ENCODE results near the gene STK11.

Gene STK11

DNA sequence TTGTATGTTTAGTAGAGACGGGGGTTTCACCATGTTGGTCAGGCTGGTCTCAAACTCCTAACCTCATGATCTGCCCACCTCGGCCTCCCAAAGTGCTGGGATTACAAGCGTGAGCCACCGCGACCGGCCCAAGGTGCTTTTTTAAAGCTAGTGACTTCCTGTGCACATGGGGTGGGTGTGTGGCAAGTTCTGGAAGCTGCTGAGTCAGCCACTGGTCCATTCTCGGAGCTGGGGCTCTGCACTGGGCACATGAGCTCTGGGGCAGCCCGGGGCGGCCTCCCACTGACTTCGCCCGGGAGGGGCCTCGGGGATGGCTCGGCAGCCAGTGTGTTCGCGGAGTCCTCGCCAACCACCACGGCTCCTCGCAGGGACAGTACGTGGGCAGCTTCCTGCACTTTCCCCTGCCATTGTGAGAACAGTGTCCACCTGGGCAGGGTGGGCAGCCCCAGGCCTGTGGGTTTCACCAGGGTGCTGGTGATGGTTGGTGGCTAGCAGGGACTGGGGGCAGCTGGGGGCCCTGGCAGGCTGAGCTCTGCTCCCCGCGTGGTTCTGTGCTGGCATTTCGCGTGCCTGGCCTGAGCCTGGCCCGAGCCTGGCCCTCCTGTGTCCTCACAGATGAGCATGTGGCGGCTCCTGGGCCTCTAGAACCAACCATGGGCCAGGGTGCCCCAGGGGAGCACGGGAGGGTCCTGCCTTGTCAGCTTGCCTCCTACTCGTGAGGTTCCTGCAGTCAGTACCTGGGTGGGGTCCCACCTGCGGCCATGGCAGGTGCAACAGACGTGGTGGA lies 20.1 kb downstream of the STK11 start:
- no peak for DNase-seq (ENCODE audit: low read depth in 2 of 2)

DNA sequence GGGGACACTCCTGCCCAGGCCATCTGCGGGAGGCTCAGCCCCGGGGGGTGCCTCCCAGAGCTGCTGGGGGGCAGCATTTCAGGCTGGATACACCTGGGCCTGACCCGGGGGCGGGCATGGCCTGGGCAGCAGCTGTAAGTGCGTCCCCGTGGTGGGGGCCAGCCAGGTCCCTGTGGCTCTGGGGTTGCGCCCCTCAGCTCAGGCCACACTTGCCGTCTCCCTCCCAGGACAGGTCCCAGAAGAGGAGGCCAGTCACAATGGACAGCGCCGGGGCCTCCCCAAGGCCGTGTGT lies 20.6 kb downstream of the STK11 start:
- DNase-seq (ENCODE audit: low read depth in 2 of 2) = no peak

DNA sequence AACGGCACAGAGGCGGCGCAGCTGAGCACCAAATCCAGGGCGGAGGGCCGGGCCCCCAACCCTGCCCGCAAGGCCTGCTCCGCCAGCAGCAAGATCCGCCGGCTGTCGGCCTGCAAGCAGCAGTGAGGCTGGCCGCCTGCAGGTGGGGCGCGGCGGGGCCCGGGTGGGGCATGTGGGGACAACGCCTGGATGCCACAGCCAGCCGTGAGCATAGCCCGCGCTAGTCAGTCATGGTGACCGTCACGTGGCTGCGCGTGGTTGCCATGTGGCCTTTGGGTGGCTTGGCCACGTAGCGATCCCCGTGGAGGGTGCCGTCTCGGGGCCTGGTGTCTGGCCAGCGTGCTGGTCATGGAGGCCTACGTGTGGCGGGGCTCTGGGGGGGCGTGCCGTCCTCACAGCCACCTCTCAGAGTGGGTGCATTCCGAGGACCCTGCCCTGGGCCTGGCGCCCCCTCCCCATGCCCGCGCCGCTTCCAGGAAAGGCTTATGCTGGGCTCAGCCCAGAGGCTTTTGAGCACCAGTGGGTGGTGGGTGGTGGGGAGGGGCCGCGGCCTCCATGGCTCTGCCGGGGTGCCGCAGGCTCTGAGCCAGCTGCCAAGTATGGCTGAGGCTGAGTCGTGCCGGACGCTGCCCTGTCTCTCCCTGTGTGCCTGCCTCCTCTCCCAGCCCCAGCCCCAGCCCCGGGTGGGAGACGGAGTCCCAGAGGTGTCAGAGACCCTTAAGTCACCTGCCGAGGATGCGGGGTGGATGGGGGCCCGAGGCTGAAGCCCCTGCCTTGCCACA lies 21.1 kb downstream of the STK11 start:
- no peak for DNase-seq (ENCODE audit: low read depth in 2 of 2)

DNA sequence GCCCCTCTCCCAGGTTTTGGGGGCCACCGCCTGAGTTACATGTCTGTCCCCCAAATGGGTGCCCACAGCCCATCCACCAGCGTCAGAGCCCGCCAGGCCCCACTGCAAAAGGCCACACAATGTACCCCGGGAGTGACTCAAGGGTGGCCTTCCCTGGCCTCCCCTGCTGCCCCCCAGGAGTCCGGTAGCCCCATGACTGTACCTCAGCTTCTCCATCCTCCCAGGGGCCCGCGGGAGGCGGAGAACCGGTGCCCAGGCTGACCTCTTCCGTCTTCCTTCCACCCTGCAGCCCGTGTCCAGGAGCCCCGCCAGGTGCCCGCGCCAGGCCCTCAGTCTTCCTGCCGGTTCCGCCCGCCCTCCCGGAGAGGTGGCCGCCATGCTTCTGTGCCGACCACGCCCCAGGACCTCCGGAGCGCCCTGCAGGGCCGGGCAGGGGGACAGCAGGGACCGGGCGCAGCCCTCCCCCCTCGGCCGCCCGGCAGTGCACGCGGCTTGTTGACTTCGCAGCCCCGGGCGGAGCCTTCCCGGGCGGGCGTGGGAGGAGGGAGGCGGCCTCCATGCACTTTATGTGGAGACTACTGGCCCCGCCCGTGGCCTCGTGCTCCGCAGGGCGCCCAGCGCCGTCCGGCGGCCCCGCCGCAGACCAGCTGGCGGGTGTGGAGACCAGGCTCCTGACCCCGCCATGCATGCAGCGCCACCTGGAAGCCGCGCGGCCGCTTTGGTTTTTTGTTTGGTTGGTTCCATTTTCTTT lies 21.9 kb downstream of the STK11 start:
- no peak for DNase-seq (ENCODE audit: low read depth in 2 of 2)

DNA sequence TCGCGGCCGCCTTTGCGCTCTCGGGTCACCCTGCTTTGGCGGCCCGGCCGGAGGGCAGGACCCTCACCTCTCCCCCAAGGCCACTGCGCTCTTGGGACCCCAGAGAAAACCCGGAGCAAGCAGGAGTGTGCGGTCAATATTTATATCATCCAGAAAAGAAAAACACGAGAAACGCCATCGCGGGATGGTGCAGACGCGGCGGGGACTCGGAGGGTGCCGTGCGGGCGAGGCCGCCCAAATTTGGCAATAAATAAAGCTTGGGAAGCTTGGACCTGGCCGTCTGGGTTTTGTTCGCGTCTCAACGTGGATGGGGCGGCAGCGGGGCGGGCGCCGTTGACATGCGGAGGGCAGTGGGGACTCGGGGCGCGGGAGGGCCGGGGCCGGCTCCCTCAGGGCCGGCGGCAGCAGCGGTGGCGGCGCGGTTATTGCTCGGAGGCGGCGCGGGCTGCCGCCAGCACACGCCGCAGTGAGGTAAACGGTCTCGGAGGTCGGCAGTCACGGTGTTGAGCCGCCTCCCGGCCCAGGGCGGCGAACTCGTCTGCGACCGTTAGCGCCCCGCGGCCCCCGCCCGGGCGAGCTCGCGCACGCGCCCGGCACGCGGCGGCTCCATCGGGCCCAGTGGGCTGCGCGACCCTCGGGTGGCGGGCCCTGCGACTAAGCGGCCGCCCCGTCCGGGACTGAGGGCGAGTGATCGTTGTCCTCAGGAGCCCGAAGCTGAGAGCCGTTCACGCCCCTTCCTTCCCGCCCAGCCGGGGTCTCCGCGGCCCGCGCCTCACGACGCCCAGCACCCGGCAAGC lies 22.8 kb downstream of the STK11 start:
- DNase-seq (ENCODE audit: low read depth in 2 of 2) = no peak

DNA sequence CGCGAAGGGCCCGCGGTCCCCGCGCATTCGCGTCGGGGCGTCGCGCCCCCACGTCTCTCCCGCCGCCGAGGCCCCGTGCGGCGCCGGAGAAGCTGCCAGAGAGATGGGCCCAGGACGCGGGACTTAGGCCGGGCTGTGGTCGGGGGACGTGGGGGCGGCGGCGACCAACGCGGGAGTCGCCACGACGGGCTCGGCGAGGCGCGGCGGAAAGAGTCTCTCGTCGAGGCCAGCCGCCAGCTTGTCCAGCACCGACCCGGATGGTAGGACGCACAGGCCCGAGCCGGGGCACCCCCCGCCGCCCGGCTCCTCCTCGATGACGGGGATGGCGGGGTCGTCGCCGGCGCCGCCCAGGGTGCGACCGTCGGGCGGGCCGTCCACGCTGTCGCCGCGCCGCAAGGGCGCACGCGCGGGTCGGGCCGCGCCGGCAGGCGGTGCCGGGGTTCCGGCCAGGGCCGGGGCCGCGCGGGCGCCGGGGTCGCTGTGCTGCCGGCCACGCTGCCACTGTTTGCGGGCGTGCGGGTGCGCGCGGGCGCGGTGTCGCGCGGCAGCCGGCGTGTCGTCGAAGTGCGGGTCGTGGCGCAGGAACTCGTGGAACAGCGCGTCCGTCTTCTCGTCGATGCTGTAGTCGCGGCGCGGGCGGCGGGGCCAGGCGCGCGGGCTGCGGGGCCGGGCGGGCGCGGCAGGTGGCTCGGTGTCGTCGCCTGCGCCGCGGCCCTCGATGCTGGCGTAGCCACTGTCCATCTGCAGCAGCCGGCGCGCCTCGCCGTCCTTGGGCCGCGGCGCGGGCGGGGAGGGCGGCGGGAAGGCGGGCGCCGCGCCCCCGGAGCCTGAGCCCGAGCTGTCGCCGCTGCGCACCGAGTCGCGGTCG lies 23.7 kb downstream of the STK11 start:
- no peak for DNase-seq (ENCODE audit: low read depth in 2 of 2)

DNA sequence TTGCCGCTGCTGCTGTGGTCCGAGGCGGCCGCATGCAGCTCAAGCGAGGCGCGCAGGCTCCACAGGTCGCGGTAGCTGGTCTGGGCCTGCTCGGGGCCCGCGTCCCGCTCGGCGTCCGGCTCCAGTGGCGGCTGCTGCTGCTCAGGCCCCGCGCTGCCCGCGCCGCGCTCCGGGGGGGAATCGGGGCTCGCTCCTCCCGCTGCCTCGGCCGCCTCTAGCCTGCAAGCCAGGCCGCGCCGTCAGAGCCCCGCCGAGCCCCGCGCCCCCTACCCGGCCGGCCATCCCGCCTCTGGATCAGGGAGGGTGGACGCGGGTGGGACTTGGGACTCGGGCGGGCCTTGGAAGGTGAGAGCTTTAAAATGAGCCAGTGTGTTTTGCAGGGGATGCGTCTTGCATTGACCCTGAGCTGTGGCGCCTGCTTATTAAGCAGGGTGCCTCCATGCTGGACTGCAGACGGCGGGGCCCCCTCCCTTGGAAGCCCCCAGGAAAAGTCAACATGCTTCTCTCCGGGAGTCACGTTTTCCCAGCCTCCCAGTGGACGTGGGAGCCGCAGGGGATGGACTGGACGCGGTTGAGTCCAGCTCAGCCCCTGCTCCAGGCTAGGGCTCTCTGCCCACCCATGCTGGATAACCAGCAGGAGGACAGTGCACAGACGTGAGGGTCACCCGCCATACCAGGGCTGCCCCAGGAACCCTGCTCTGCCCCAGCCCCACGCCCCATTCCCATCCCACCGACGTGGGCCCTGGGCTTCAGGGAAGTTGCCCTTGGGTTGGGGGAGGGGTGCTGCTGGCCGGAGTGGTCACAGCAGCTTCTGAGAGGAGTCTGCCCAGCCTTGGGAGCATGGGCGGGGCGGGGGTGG lies 24.6 kb downstream of the STK11 start:
- no peak for DNase-seq (ENCODE audit: low read depth in 2 of 2)

DNA sequence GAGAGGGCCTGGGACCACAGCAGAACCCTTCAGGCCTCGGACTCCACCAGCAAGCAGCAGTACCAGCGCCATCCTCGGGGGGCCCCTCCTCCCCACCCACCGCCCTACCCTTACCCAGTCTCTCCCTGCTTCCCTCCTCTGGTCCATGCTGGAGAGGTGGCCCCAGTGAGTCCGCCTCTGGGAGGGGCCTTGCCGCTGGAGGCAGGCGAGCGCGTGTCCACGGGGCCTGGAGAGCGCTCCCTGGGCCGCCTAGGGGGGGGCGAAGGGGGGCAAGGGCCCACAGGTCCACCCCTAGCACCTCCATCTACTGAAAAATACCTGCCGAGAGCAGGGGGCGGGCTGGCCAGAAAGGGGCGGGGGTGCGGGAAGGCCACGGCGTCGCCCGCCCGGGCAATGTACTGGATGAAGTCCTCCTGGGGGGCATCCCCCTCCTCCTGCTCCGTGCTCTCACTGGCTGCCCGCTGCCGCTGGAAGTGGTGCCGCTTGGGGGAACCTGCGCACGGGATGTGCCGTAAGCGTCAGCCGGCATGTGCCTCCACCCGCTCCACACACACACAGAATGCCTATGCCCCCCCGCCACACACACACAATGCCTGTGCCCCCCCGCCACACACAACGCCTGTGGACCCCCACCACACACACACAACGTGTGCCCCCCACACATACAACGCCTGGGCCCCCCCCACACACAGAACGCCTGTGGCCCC lies 25.4 kb downstream of the STK11 start:
- no peak for DNase-seq (ENCODE audit: low read depth in 2 of 2)

DNA sequence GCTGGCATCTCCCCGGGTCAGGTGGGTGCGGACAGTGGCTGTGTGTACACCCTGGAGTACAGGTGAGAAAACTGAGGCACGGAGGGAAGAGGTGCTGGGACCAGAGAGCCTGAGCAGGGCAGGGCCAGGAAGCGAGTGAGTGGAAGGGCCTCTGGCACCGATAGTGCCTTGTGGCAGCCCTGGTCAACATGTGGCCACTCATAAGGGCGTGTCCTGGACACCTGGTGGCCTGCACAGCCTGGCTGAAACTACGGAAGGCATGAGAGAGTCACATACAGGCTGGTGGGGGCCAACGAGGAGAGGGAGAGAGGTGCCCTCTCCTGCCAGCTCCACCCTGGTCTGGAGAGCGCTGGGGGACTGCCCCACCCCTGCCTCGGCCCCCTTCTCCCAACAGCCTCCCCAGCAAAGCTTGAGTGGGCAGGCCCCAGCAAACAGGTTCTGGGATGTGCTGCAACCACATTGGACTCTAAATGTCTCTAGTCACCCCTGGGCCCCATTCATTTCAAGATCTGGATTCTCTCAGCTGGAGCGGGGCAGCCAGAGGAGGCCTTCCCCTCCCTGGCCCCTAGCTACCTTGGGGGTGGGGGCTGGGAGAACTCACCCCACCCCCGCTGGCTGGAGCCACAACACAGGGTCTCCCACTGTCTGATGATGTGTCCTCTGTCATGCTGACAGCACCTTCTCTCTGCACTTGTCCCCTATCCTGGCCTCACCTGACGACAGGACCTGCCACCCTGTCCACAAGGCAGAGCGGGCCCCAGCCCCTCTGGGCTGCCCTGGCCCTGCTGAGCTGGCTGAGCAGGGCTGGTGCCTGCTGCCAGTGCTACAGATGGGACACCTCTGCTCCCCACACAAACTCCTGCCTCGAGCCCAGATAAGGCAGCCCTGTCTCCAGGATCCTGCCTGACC lies 26.4 kb downstream of the STK11 start:
- no peak for DNase-seq (ENCODE audit: low read depth in 2 of 2)

DNA sequence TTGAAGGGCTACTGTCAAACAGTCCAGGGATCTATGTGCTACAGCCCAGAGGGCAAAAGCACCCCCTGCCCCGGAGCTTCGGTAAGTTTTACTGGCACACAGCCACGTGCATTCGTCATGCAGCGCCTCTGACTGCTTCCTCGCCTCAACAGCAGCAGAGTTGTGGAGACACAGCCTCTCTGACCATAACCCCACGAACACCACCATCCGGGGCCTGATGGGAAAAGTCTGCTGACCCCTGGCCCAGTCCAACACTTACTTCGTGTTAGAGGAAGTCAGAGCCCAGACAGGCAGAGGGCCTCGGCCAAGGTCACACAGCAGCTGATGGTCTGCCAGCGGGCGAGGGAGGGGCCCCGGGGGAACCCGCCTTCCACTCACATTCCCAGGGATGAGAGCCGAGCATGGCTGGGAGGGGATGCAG lies 27.1 kb downstream of the STK11 start:
- DNase-seq (ENCODE audit: low read depth in 2 of 2) = no peak

DNA sequence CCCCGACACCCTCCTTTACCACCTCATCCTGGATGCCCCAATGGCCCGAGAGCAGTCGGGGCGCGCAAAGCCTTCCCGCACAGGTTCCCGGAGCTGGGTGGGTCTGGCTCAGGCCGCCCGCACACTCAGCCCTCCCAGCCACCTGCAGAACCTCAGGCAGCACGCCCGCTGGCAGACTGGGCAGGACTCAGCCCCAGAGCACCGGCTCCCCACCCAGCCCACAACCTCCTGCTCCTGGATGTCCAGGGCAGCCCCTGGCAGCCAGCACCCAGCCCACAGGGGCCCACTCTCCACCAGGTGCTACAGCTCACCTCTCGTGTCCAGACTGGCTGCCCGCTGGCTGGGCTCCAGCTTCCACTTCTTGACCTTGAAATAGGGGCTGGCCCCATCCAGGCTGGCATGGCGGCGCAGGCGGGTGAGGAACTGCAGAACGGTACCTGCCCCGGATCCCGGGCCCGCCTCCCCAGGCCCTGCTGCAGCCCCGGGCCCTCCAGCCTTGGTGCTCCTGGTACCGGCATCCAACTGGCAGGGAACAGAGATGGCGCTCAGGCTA lies 27.6 kb downstream of the STK11 start:
- no peak for DNase-seq (ENCODE audit: low read depth in 2 of 2)

DNA sequence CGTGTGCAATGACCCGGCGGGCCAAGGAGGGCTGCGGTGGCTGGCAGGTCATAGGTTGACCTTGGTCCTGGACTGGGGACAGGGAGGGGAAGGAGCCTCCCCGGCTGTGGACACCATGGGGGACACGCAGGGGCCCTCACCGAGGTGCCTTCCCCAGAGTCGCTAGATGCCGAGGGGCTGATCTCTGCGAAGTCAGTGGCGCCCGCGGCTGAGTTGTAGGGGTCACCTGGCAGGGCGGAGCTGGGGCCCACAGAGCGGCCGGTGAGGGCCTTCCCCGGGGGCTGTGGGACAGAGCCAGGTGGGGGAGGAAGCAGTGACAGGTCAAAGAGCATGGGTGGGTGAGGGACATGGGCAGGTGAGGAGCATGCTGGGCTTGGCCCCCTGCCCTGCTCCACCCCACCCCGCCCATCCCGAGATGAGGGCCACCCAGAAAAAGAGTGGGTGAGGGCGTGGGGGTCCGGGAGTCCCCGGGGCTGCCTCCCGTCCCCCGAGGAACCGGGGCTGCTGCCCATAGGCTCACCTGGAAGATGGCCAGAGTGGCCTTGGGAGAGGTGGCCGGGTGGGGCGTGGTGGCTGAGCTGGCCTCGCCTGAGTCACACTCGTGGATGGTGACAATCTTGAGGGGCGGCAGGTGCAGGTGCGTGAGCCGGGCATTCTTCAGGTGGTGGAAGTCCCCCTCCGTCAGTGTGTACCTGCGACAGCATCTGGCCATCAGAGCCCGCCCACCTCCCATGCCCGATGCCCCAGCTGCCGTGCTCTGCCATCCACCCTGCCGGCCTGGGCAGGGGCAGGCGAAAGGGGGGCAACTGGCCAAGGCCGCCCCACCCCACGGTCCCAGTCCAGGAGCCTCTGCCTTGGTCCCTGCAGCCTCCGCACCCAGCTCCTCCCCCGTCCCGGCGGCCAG lies 28.7 kb downstream of the STK11 start:
- DNase-seq (ENCODE audit: low read depth in 2 of 2) = no peak

DNA sequence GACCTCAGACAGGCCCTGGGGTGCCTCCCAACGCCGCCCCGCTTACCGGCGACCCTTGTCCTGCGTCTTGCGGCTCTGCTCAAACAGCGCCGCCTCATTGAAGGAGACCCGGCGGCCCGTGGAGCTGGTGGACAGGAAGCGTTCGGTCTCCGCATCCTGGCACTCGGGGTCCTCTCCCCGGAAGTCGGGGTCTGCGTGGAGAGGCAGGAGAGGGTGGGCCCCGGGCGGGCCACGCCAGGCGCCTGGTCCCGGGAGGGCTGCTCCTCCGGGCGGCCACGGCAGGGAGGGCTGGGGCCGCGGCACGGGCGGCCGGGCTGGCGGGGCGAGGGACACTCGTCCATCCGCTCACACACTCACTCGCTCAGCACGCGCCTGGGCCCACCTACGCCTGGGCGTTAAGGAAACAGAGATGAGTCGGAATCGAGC lies 29.4 kb downstream of the STK11 start:
- DNase-seq (ENCODE audit: low read depth in 2 of 2) = no peak

DNA sequence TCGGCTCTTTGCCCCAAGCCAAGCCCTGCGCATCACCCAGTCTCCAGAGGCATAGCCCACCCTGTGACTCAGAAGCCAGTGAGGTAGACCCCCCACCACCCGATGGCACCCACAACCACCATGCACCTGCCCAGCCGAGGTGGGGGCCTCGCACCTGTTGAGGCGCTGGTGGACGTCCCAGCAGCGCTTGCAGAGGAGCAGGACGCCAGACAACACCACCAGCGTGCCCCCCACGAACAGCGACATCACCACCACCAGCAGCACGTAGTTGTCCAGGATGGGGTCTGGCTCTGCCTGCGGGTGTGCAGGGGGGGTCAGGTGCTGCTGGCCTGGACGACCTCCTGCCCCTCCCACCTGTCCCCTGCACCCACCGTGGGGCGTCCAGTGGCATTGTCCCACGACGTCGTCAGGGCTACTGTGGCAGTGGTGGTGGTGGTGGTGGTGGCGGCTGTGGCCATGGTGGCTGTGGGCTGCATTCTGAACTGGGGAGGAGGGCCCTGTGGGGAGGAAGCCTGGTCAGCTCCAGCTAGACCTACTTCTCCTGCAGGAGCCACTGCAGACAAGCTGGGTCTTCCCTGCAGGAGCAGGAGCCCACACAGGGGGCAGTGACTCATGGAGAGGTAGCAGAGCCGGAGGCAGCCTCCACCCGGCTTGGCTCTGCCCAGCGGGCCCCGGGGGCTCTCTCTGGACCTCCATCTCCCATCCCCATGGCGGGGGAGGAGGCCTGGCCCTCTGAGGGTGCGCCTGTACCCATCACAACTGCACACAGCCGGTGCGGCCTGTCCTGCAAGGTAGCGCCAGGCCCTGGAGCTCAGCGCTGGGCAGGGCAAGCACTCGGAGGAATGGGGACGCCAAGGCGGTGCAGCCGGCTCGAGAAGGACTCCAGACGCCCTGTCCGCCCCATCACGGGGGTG lies 30.3 kb downstream of the STK11 start:
- DNase-seq (ENCODE audit: low read depth in 2 of 2) = no peak

DNA sequence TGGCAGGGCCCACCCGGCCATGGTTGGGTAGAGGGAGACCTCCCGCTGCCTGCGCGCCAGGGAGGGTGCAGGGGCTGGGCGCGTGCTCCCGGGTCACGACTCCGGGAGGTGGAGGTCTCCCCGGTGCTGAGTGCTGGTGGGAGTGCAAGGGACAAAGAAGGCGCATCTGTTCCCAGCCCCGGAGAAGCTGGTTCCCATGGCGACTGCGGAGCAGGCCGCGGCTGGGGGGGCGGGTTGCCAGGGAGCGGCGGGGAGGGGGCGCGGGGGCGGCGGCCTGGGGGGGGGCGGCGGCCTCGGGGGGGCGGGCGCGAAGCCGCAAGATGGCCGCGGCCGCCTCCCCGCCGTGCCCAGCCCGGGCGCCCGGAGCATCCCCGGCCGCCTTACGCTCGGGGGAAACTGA lies 31.0 kb downstream of the STK11 start:
- no peak for DNase-seq (ENCODE audit: low read depth in 2 of 2)

Data from stimulated activated CD4-positive, alpha-beta T cell treated with anti-CD3 and anti-CD28 coated beads, Interleukin-1b, Interleukin-23, amount 100 ng/mL, for 4 hours (primary cell).